ENCODE measurements around the gene MRPL21.

DNA sequence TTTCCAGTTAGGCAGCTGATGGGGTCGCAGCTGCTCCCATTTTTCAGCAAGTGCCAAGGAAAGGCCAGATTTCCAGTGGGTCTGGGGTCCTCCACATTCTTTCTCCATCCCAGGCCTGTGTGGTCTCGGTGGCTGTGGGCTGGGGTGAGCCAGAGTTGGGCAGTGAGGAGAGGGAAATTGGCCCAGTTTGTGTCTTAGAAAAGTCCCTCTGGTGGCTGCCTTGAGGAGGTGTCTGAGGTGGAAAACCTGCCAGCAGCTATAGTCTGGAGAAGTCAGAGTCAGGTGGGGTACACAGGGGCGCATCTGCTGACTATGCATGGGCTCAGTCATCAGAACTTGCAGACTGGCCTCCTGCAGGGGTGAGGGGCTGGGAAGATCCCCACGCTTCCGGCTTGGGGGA lies 46.6 kb upstream of the MRPL21 start:
- TF ChIP-seq, protein P1, sequence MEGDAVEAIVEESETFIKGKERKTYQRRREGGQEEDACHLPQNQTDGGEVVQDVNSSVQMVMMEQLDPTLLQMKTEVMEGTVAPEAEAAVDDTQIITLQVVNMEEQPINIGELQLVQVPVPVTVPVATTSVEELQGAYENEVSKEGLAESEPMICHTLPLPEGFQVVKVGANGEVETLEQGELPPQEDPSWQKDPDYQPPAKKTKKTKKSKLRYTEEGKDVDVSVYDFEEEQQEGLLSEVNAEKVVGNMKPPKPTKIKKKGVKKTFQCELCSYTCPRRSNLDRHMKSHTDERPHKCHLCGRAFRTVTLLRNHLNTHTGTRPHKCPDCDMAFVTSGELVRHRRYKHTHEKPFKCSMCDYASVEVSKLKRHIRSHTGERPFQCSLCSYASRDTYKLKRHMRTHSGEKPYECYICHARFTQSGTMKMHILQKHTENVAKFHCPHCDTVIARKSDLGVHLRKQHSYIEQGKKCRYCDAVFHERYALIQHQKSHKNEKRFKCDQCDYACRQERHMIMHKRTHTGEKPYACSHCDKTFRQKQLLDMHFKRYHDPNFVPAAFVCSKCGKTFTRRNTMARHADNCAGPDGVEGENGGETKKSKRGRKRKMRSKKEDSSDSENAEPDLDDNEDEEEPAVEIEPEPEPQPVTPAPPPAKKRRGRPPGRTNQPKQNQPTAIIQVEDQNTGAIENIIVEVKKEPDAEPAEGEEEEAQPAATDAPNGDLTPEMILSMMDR (IDR thresholded peaks at IDR 0.05), result no peak
- TF ChIP-seq EP300 (IDR thresholded peaks at IDR 0.05), result no peak

All from upper lobe of left lung (tissue), 4 donors.